WTC11 (cell line): Measurements from ENCODE around the gene BRD1. TPM values are rescaled to one million over a fixed set of nuclear protein-coding genes. Genes with fewer than 3 reads are reported as not detected.

ENCODE experiments used
- ATAC-seq: fragments of 200-7000 bp; cut with Tn5 transposase; 2 replicates; pipeline ENCODE4 v1.10.0; 2021; ENCODE audit warnings: mild to moderate bottlenecking, moderate library complexity
- CTCF ChIA-PET: fragments of 300-600 bp; sonication (Branson Sonifier 250); formaldehyde crosslinking; loops from one replicate; lab custom pipeline; 2021; ENCODE audit warnings: antibody characterized with exemption; lab: Charles Lee
- POLR2A ChIA-PET: fragments of 350-600 bp; sonication (Branson Sonifier 250); formaldehyde crosslinking; loops from one replicate; lab custom pipeline; 2021; ENCODE audit warnings: antibody characterized with exemption; lab: Charles Lee
- DNase-seq: peaks from one replicate; pipeline ENCODE4 v3.0.0; 2021; ENCODE audit warnings: low spot score
- H3K27ac Mint-ChIP-seq: 2 replicates; pipeline ENCODE4 v1.8.0; 2021; ENCODE audit warnings: mixed read lengths
- H3K27me3 Mint-ChIP-seq: 2 replicates; pipeline ENCODE4 v1.8.0; 2021; ENCODE audit warnings: low read depth, mild to moderate bottlenecking, moderate library complexity, mixed read lengths
- H3K36me3 Mint-ChIP-seq: 2 replicates; pipeline ENCODE4 v1.8.0; 2021; ENCODE audit warnings: mixed read lengths
- H3K4me1 Mint-ChIP-seq: 2 replicates; pipeline ENCODE4 v1.8.0; 2022; ENCODE audit warnings: mixed read lengths
- H3K4me3 Mint-ChIP-seq: 2 replicates; pipeline ENCODE4 v1.8.0; 2021; ENCODE audit warnings: mild to moderate bottlenecking, moderate library complexity, mixed read lengths
- H3K9me3 Mint-ChIP-seq: 2 replicates; pipeline ENCODE4 v1.8.0; 2021; ENCODE audit warnings: mixed read lengths
- ATF1 ChIP-seq: sonication (generic); formaldehyde crosslinking; IDR thresholded peaks from 2 replicates; pipeline ENCODE4 v1.8.1; 2023; ENCODE audit warnings: mild to moderate bottlenecking, moderate library complexity, missing genetic modification reagents
- MXD4 ChIP-seq: fragments of 250-450 bp; sonication (Bioruptor Pico); IDR thresholded peaks from 2 replicates; pipeline ENCODE4 v1.8.0; 2021; ENCODE audit warnings: mild to moderate bottlenecking, moderate library complexity, borderline replicate concordance
- NFE2L1 ChIP-seq: sonication (generic); formaldehyde crosslinking; IDR thresholded peaks from 2 replicates; pipeline ENCODE4 v1.8.1; 2023; ENCODE audit warnings: missing genetic modification reagents
- SOX15 ChIP-seq: fragments of 250-450 bp; sonication (Bioruptor Pico); IDR thresholded peaks from 2 replicates; pipeline ENCODE4 v1.9.0; 2021; ENCODE audit warnings: mild to moderate bottlenecking
- TCF7 ChIP-seq: sonication (generic); formaldehyde crosslinking; IDR thresholded peaks from 2 replicates; pipeline ENCODE4 v1.8.0; 2022; ENCODE audit warnings: mild to moderate bottlenecking, low read depth, missing genetic modification reagents, moderate library complexity
- TP53 ChIP-seq: sonication (generic); formaldehyde crosslinking; IDR thresholded peaks from 2 replicates; pipeline ENCODE4 v1.8.1; 2023; ENCODE audit warnings: mild to moderate bottlenecking, missing genetic modification reagents
- ZNF416 ChIP-seq: fragments of 250-450 bp; sonication (Bioruptor Pico); IDR thresholded peaks from 2 replicates; pipeline ENCODE4 v1.9.0; 2021; ENCODE audit warnings: mild to moderate bottlenecking, inconsistent platforms
- total RNA-seq: library from RNA; stranded (reverse); gene quantifications from 3 replicates; pipeline ENCODE4 v1.2.3, GENCODE V29; 2021
- TF ChIP-seq, protein P1 (sequence below): sonication (generic); formaldehyde crosslinking; IDR thresholded peaks from 2 replicates; pipeline ENCODE4 v1.8.1; 2022; ENCODE audit warnings: mild to moderate bottlenecking, missing genetic modification reagents, moderate library complexity, borderline replicate concordance
- TF ChIP-seq, protein P2 (sequence below): sonication (generic); formaldehyde crosslinking; IDR thresholded peaks from 2 replicates; pipeline ENCODE4 v1.8.1; 2022; ENCODE audit warnings: missing genetic modification reagents, borderline replicate concordance
- TF ChIP-seq, protein P3 (sequence below): fragments of 250-450 bp; sonication (Bioruptor Pico); conservative IDR thresholded peaks from 2 replicates; pipeline ENCODE4 v1.9.0; 2021; ENCODE audit warnings: mild to moderate bottlenecking
- TF ChIP-seq, protein P4 (sequence below): sonication (generic); formaldehyde crosslinking; IDR thresholded peaks from 2 replicates; pipeline ENCODE4 v1.8.0; 2022; ENCODE audit warnings: mild to moderate bottlenecking, missing genetic modification reagents
- TF ChIP-seq, protein P5 (sequence below): sonication (generic); formaldehyde crosslinking; conservative IDR thresholded peaks from 2 replicates; pipeline ENCODE4 v1.8.1; 2023; ENCODE audit warnings: mild to moderate bottlenecking, low read depth, missing genetic modification reagents, moderate library complexity
- TF ChIP-seq, protein P6 (sequence below): sonication (generic); formaldehyde crosslinking; IDR thresholded peaks from 2 replicates; pipeline ENCODE4 v1.8.1; 2023; ENCODE audit warnings: mild to moderate bottlenecking, missing genetic modification reagents, moderate library complexity
- TF ChIP-seq, protein P7 (sequence below): sonication (generic); formaldehyde crosslinking; IDR thresholded peaks from 2 replicates; pipeline ENCODE4 v1.8.0; 2022; ENCODE audit warnings: mild to moderate bottlenecking, missing genetic modification reagents
- TF ChIP-seq, protein P8 (sequence below): fragments of 250-450 bp; sonication (Bioruptor Pico); IDR thresholded peaks from 2 replicates; pipeline ENCODE4 v1.9.0; 2021; ENCODE audit warnings: moderate library complexity, mild to moderate bottlenecking, inconsistent platforms, borderline replicate concordance

The BRD1 gene
- total RNA-seq, 1 experiment from 2014 or later, result 36.6 TPM

DNA sequence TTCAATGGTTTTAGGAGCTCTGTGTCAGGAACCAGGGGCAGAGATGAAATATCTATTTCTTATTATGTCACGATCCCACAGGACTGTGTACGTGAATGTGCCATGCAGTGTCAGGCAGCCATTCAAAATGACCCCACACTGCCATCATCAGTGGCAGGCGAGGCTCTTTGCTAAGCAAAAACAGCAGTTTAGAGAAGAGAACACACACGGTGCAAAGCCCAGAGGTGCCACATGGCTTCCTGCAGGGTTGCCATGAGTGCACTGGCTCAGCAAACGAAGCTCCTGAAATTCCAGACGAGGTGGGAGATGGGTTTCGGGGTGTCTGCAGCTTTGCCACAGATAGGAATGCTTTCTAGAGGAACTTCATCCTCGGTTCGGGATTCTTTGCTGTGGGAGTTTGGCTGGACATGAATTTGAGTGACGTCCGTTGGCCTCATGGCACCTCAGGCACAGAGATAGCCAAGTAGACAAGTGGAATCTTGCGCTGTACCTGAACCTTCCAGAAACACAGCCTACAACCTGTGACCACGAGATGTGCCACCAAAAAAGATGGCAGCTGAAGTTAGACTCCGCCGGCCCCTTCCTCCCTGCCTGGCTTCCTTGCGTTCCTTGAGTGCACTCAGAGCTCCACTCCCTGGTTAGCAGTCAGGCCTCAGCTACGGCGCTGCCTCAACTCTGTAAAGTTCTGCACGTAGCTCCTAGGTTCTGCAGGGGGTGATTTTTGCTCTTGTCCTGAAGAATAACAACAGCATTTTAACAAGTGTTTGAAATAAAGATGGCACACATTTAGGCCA lies 18.2 kb upstream of the BRD1 start:
- no peaks in the 10 kb centered on the region for H3K4me1 Mint-ChIP-seq
- POLR2A ChIA-PET, result no interaction called here
- H3K4me3 Mint-ChIP-seq, result no peak overlapping the region
- CTCF ChIA-PET, result interaction anchor here (0.5 kb wide), 1 partner anchor 8 kb away, joined by 5 read pairs; no protein-coding TSS in a partner anchor
- TF ChIP-seq, protein P1, sequence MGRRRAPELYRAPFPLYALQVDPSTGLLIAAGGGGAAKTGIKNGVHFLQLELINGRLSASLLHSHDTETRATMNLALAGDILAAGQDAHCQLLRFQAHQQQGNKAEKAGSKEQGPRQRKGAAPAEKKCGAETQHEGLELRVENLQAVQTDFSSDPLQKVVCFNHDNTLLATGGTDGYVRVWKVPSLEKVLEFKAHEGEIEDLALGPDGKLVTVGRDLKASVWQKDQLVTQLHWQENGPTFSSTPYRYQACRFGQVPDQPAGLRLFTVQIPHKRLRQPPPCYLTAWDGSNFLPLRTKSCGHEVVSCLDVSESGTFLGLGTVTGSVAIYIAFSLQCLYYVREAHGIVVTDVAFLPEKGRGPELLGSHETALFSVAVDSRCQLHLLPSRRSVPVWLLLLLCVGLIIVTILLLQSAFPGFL, result no peak
- TF ChIP-seq ZNF416 (CRISPR knock-in tag) (no peak), NFE2L1 (CRISPR knock-in tag) (no peak), SOX15 (CRISPR knock-in tag) (no peak), MXD4 (CRISPR knock-in tag) (no peak), TCF7 (no peak)
- TF ChIP-seq, protein P2, sequence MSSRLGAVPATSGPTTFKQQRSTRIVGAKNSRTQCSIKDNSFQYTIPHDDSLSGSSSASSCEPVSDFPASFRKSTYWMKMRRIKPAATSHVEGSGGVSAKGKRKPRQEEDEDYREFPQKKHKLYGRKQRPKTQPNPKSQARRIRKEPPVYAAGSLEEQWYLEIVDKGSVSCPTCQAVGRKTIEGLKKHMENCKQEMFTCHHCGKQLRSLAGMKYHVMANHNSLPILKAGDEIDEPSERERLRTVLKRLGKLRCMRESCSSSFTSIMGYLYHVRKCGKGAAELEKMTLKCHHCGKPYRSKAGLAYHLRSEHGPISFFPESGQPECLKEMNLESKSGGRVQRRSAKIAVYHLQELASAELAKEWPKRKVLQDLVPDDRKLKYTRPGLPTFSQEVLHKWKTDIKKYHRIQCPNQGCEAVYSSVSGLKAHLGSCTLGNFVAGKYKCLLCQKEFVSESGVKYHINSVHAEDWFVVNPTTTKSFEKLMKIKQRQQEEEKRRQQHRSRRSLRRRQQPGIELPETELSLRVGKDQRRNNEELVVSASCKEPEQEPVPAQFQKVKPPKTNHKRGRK (CRISPR knock-in tag), result no peak
- TF ChIP-seq, protein P3, sequence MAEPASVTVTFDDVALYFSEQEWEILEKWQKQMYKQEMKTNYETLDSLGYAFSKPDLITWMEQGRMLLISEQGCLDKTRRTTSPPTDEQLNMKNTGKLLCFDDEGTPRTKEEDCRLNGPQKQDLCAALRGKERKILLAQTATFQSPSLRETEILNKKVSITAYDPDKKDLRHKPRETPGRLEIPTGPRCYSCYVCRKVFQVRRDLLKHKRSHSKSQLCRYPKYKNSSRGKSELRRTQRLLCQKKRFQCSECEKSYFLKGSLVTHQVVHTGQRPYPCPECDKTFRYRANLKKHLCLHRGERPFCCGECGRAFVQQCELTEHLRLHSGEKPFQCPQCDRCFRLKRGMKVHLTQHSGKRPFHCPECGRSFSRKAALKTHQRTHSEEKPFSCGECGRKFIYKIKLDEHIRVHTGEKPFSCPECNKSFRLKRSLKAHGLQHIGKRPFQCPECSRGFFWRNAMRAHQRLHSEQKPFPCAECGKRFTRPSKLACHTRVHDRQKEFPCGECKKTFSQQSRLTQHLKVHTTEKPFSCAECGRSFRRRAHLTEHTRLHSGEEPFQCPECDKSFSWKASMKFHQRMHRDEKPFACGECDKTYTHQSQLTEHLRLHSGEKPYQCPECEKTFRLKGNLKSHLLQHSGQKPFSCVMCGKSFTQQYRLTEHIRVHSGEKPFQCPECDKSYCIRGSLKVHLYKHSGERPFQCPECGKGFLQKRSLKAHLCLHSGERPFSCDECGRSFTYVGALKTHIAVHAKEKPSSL (CRISPR knock-in tag), result no peak
- TF ChIP-seq, protein P4, sequence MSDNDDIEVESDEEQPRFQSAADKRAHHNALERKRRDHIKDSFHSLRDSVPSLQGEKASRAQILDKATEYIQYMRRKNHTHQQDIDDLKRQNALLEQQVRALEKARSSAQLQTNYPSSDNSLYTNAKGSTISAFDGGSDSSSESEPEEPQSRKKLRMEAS, result no peak
- TF ChIP-seq, protein P5, sequence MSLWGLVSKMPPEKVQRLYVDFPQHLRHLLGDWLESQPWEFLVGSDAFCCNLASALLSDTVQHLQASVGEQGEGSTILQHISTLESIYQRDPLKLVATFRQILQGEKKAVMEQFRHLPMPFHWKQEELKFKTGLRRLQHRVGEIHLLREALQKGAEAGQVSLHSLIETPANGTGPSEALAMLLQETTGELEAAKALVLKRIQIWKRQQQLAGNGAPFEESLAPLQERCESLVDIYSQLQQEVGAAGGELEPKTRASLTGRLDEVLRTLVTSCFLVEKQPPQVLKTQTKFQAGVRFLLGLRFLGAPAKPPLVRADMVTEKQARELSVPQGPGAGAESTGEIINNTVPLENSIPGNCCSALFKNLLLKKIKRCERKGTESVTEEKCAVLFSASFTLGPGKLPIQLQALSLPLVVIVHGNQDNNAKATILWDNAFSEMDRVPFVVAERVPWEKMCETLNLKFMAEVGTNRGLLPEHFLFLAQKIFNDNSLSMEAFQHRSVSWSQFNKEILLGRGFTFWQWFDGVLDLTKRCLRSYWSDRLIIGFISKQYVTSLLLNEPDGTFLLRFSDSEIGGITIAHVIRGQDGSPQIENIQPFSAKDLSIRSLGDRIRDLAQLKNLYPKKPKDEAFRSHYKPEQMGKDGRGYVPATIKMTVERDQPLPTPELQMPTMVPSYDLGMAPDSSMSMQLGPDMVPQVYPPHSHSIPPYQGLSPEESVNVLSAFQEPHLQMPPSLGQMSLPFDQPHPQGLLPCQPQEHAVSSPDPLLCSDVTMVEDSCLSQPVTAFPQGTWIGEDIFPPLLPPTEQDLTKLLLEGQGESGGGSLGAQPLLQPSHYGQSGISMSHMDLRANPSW, result no peak
- H3K9me3 Mint-ChIP-seq, result no peaks in the 10 kb centered on the region
- H3K27ac Mint-ChIP-seq, result no peak overlapping the region
- H3K27me3 Mint-ChIP-seq, result peaks cover 70% of the 10 kb centered on the region
- ATAC-seq (no peak), DNase-seq (no peak)
- H3K36me3 Mint-ChIP-seq, result no peaks in the 10 kb centered on the region

DNA sequence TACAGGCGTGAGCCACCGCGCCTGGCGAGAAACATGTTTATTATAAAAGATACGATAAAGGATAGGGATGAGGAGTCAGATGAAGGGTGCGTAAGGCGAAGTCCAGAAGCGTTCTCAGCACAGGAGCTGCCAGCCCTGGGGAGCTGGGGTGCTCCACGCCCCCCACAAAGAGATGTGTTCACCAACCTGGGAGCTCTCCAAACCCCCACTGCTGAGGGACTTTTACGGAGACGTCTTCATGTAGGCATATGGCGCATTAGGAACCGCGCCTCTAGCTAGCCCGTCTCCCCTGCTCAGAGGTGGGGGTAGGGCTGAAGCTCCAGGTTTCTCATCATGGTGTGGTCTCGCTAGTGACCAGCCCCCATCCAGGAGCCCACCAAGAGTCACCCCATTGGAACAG lies 17.6 kb upstream of the BRD1 start:
- H3K4me3 Mint-ChIP-seq, result no peak overlapping the region
- DNase-seq (no peak), ATAC-seq (no peak)
- CTCF ChIA-PET, result no interaction called here
- H3K4me1 Mint-ChIP-seq, result no peaks in the 10 kb centered on the region
- H3K27me3 Mint-ChIP-seq, result peaks cover 64% of the 10 kb centered on the region
- H3K27ac Mint-ChIP-seq, result no peak overlapping the region
- no peaks in the 10 kb centered on the region for H3K36me3 Mint-ChIP-seq
- no peaks in the 10 kb centered on the region for H3K9me3 Mint-ChIP-seq
- POLR2A ChIA-PET, result no interaction called here
- TF ChIP-seq TP53 (CRISPR knock-in tag), result no peak
- TF ChIP-seq, protein P6, sequence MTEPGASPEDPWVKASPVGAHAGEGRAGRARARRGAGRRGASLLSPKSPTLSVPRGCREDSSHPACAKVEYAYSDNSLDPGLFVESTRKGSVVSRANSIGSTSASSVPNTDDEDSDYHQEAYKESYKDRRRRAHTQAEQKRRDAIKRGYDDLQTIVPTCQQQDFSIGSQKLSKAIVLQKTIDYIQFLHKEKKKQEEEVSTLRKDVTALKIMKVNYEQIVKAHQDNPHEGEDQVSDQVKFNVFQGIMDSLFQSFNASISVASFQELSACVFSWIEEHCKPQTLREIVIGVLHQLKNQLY (CRISPR knock-in tag), result no peak
- TF ChIP-seq, protein P7, sequence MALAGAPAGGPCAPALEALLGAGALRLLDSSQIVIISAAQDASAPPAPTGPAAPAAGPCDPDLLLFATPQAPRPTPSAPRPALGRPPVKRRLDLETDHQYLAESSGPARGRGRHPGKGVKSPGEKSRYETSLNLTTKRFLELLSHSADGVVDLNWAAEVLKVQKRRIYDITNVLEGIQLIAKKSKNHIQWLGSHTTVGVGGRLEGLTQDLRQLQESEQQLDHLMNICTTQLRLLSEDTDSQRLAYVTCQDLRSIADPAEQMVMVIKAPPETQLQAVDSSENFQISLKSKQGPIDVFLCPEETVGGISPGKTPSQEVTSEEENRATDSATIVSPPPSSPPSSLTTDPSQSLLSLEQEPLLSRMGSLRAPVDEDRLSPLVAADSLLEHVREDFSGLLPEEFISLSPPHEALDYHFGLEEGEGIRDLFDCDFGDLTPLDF (CRISPR knock-in tag), result no peak
- TF ChIP-seq, protein P8, sequence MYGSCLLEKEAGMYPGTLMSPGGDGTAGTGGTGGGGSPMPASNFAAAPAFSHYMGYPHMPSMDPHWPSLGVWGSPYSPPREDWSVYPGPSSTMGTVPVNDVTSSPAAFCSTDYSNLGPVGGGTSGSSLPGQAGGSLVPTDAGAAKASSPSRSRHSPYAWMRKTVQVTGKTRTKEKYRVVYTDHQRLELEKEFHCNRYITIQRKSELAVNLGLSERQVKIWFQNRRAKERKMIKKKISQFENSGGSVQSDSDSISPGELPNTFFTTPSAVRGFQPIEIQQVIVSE (CRISPR knock-in tag), result no peak
- TF ChIP-seq, protein P3 (CRISPR knock-in tag), result no peak
- TF ChIP-seq, protein P2 (CRISPR knock-in tag), result no peak
- no peak for TF ChIP-seq ATF1 (CRISPR knock-in tag)
